Caco-2 (cell line): Measurements from ENCODE around the gene TBCB. TPM values are rescaled to one million over a fixed set of nuclear protein-coding genes. Genes with fewer than 3 reads are reported as not detected.

Source experiments
- BruUV-seq: library from RNA; stranded (reverse); fragments of 400-500 nt; replicated peaks from 2 replicates; lab custom pipeline; 2021; lab: Mats Ljungman, UMichigan
- CTCF ChIA-PET: fragments of 300-600 bp; sonication (Branson Sonifier 250); formaldehyde crosslinking; loops from one replicate; lab custom pipeline; 2022; ENCODE audit warnings: antibody characterized with exemption; lab: Charles Lee
- POLR2A ChIA-PET: fragments of 300-600 bp; sonication (Branson Sonifier 250); formaldehyde crosslinking; loops from one replicate; lab custom pipeline; 2022; ENCODE audit warnings: antibody characterized with exemption; lab: Charles Lee
- DNase-seq, 2 experiments: peaks; one replicate each; pipeline versions ENCODE4 v3.0.0 to v3.0.0-alpha.2; 2020 to 2022
- H3K27me3 ChIP-seq: replicated peaks from 2 replicates; pipeline ENCODE4 v1.6.0; 2011; ENCODE audit warnings: low read length; ENCODE audit not compliant: control insufficient read depth, insufficient read depth
- H3K36me3 ChIP-seq: 2 replicates; pipeline ENCODE4 v1.5.1; 2011; ENCODE audit warnings: low read length; ENCODE audit not compliant: control insufficient read depth, insufficient read depth
- H3K4me1 ChIP-seq: fragments of 250-450 bp; sonication (Bioruptor Pico); 2 replicates; pipeline ENCODE4 v1.5.1; 2020; ENCODE audit warnings: mild to moderate bottlenecking
- H3K4me3 ChIP-seq: 2 replicates; pipeline ENCODE4 v1.5.1; 2011; ENCODE audit warnings: low read depth, mild to moderate bottlenecking, control low read depth, low read length
- H3K9me3 ChIP-seq: fragments of 250-450 bp; sonication (Bioruptor Pico); 2 replicates; pipeline ENCODE4 v1.5.1; 2020; ENCODE audit warnings: mild to moderate bottlenecking, moderate library complexity
- H3K27ac Mint-ChIP-seq: one replicate; pipeline ENCODE4 v1.8.0; 2022; ENCODE audit warnings: mixed read lengths; ENCODE audit not compliant: unreplicated experiment
- H3K27me3 Mint-ChIP-seq: one replicate; pipeline ENCODE4 v1.8.0; 2022; ENCODE audit warnings: mixed read lengths; ENCODE audit not compliant: insufficient read depth, unreplicated experiment
- H3K36me3 Mint-ChIP-seq: one replicate; pipeline ENCODE4 v1.8.0; 2022; ENCODE audit warnings: mild to moderate bottlenecking, mixed read lengths; ENCODE audit not compliant: insufficient read depth, unreplicated experiment
- H3K4me1 Mint-ChIP-seq: one replicate; pipeline ENCODE4 v1.8.0; 2022; ENCODE audit warnings: low read depth, mixed read lengths; ENCODE audit not compliant: unreplicated experiment
- H3K4me3 Mint-ChIP-seq: one replicate; pipeline ENCODE4 v1.8.0; 2022; ENCODE audit warnings: mild to moderate bottlenecking, moderate library complexity, mixed read lengths; ENCODE audit not compliant: unreplicated experiment
- H3K9me3 Mint-ChIP-seq: one replicate; pipeline ENCODE4 v1.8.0; 2022; ENCODE audit warnings: mixed read lengths; ENCODE audit not compliant: unreplicated experiment
- intact Hi-C: fragments of 100-400 bp; cut with micrococcal nuclease; formaldehyde crosslinking; loops from one replicate; pipeline ENCODE4 v1.10.0; 2022; ENCODE audit not compliant: unreplicated experiment
- total RNA-seq: library from RNA; stranded (reverse); gene quantifications from 2 replicates; pipeline ENCODE4 v1.2.3, GENCODE V29; 2022
- TF ChIP-seq, protein P1 (sequence below), 2 experiments: fragments of 200-600 bp in 1 of 2; IDR thresholded peaks; 1 replicate in 1 of 2; 2 replicates in 1 of 2; pipeline versions ENCODE4 v1.5.1 to v1.8.0; 2011 to 2022; ENCODE audit warnings: antibody characterized with exemption in 1 of 2, control low read depth in 1 of 2, inconsistent platforms in 1 of 2, low read depth in 1 of 2, low read length in 1 of 2, mild to moderate bottlenecking in 1 of 2, moderate library complexity in 1 of 2; ENCODE audit not compliant: insufficient read depth in 1 of 2, severe bottlenecking in 1 of 2, unreplicated experiment in 1 of 2

TBCB gene
- total RNA-seq, 1 experiment from 2014 or later: 191 TPM

GRCh38 chr19:36149673-36150406 lies 34.6 kb downstream of the TBCB start:
- Mint-ChIP-seq H3K9me3 (no peaks in the 10 kb centered on the region), H3K4me3 (no peak overlapping the region), H3K36me3 (peaks cover 71% of the 10 kb centered on the region), H3K27ac (no peak overlapping the region), H3K27me3 (no peaks in the 10 kb centered on the region), H3K4me1 (no peaks in the 10 kb centered on the region)
- no peaks in the 10 kb centered on the region for H3K27me3 ChIP-seq
- intact Hi-C loops: no loop called here
- no peaks in the 10 kb centered on the region for H3K4me1 ChIP-seq
- H3K36me3 ChIP-seq: peaks cover 7% of the 10 kb centered on the region
- H3K4me3 ChIP-seq: no peak overlapping the region
- ChIA-PET POLR2A (no interaction called here), CTCF (no interaction called here)
- TF ChIP-seq, protein P1, sequence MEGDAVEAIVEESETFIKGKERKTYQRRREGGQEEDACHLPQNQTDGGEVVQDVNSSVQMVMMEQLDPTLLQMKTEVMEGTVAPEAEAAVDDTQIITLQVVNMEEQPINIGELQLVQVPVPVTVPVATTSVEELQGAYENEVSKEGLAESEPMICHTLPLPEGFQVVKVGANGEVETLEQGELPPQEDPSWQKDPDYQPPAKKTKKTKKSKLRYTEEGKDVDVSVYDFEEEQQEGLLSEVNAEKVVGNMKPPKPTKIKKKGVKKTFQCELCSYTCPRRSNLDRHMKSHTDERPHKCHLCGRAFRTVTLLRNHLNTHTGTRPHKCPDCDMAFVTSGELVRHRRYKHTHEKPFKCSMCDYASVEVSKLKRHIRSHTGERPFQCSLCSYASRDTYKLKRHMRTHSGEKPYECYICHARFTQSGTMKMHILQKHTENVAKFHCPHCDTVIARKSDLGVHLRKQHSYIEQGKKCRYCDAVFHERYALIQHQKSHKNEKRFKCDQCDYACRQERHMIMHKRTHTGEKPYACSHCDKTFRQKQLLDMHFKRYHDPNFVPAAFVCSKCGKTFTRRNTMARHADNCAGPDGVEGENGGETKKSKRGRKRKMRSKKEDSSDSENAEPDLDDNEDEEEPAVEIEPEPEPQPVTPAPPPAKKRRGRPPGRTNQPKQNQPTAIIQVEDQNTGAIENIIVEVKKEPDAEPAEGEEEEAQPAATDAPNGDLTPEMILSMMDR (IDR thresholded peaks at IDR 0.05; ENCODE audit: insufficient read depth in 1 of 2, low read depth in 1 of 2, low read length in 1 of 2, severe bottlenecking in 1 of 2, unreplicated experiment in 1 of 2): no peak
- no peak for DNase-seq
- BruUV-seq: TSS peak; percentile 69
- no peaks in the 10 kb centered on the region for H3K9me3 ChIP-seq

DNA sequence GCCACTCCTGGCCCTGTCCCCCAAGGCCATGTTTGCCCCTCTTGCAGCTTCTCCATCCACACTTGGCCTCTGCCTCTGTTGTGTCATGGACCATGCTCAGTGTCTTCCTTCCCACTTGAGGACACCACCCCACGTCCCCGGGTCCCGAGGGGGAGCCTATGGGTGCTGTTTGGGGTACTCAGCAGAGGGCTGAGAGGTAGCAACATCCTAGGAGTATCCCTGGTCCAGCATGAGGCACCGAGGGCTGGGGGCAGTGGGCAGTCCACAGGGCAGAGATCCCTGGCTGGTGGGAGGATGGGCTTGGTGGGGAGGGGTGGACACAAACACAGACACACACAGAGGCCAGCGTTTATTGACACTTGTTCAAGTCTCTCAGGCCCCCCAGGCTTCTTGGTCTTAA lies 35.3 kb downstream of the TBCB start:
- no peaks in the 10 kb centered on the region for H3K9me3 ChIP-seq
- BruUV-seq: no TSS peak
- Mint-ChIP-seq H3K4me1 (peaks cover 3% of the 10 kb centered on the region), H3K36me3 (peaks cover 73% of the 10 kb centered on the region), H3K27ac (no peak overlapping the region), H3K9me3 (no peaks in the 10 kb centered on the region), H3K4me3 (no peak overlapping the region), H3K27me3 (no peaks in the 10 kb centered on the region)
- H3K4me1 ChIP-seq: no peaks in the 10 kb centered on the region
- ChIA-PET CTCF (interaction anchor here (0.6 to 1.3 kb wide), 2 partner anchors 19 to 330 kb away, joined by 3 to 4 read pairs; no protein-coding TSS in a partner anchor), POLR2A (no interaction called here)
- TF ChIP-seq, protein P1 (IDR thresholded peaks at IDR 0.05; ENCODE audit: insufficient read depth in 1 of 2, low read depth in 1 of 2, low read length in 1 of 2, severe bottlenecking in 1 of 2, unreplicated experiment in 1 of 2): no peak
- peaks cover 6% of the 10 kb centered on the region for H3K36me3 ChIP-seq
- H3K4me3 ChIP-seq: no peak overlapping the region
- no peaks in the 10 kb centered on the region for H3K27me3 ChIP-seq
- intact Hi-C loops: no loop called here
- DNase-seq: no peak

GRCh38 chr19:36151144-36152018 lies 36.1 kb downstream of the TBCB start:
- intact Hi-C loops: no loop called here
- Histone ChIP-seq H3K27me3 (no peaks in the 10 kb centered on the region), H3K4me1 (no peaks in the 10 kb centered on the region), H3K9me3 (no peaks in the 10 kb centered on the region), H3K36me3 (peaks cover 3% of the 10 kb centered on the region), H3K4me3 (no peak overlapping the region)
- CTCF ChIA-PET: interaction anchor here (0.6 to 1.3 kb wide), 3 partner anchors 18 to 331 kb away, joined by 3 to 4 read pairs (median 3); no protein-coding TSS in a partner anchor
- no peak for DNase-seq
- TF ChIP-seq, protein P1 (IDR thresholded peaks at IDR 0.05; ENCODE audit: insufficient read depth in 1 of 2, low read depth in 1 of 2, low read length in 1 of 2, severe bottlenecking in 1 of 2, unreplicated experiment in 1 of 2): no peak
- H3K4me3 Mint-ChIP-seq: no peak overlapping the region
- peaks cover 10% of the 10 kb centered on the region for H3K4me1 Mint-ChIP-seq
- no peak overlapping the region for H3K27ac Mint-ChIP-seq
- no peaks in the 10 kb centered on the region for H3K27me3 Mint-ChIP-seq
- no TSS peak for BruUV-seq
- POLR2A ChIA-PET: no interaction called here
- H3K9me3 Mint-ChIP-seq: no peaks in the 10 kb centered on the region
- peaks cover 70% of the 10 kb centered on the region for H3K36me3 Mint-ChIP-seq
